Activated T-helper 9 cell treated with anti-CD3 and anti-CD28 coated beads, Interleukin-2, amount 50 U/mL, for 16 hours (primary cell): Measurements from ENCODE around the gene YES1.
"Not testable (repeated sequence)": the region's sequence is repeated elsewhere in the genome, so short reads cannot be mapped to it uniquely, and the experiment has no call there.

ENCODE experiments used
- DNase-seq: peaks from one replicate; pipeline ENCODE4 v3.0.0-alpha.2; 2020; ENCODE audit warnings: low read depth

YES1 gene

GRCh38 chr18:820591-821165 is 8.6 kb upstream of the YES1 start:
- DNase-seq = no peak

- no peak for DNase-seq
These were observed 4.8 kb upstream of the YES1 start for GRCh38 chr18:816869-817268.

DNA sequence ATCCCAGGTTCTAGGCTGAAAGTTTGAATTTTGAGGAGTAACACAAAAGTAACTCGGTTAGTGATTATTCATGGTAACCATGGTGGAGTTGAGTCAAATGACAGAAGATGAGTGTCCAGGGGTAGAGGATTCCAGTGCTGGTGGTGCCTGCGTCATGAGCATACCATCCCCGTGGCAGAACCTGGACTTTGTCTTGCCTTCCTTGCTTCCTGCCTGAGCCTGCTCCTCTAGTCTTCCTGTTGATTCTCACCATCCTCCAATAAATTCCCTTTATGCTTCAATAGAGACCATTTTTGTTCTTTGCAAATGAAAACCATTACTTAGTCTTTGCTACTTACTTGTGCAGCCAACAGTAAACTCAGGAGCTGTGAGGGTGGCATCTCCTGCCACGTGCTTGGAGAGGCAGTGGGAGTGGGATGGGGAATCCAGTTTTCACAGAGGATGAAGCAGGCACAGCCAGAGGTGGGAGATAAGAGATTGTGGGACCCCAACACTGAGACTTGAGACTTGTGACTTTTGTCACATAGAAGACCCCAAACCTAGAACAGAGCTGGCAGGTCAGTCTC is 4.1 kb upstream of the YES1 start:
- no peak for DNase-seq

- DNase-seq = no peak
These were observed 3.3 kb upstream of the YES1 start for GRCh38 chr18:815353-815752.

- DNase-seq = no peak
These were observed 2.5 kb upstream of the YES1 start for GRCh38 chr18:814300-815084.

DNA sequence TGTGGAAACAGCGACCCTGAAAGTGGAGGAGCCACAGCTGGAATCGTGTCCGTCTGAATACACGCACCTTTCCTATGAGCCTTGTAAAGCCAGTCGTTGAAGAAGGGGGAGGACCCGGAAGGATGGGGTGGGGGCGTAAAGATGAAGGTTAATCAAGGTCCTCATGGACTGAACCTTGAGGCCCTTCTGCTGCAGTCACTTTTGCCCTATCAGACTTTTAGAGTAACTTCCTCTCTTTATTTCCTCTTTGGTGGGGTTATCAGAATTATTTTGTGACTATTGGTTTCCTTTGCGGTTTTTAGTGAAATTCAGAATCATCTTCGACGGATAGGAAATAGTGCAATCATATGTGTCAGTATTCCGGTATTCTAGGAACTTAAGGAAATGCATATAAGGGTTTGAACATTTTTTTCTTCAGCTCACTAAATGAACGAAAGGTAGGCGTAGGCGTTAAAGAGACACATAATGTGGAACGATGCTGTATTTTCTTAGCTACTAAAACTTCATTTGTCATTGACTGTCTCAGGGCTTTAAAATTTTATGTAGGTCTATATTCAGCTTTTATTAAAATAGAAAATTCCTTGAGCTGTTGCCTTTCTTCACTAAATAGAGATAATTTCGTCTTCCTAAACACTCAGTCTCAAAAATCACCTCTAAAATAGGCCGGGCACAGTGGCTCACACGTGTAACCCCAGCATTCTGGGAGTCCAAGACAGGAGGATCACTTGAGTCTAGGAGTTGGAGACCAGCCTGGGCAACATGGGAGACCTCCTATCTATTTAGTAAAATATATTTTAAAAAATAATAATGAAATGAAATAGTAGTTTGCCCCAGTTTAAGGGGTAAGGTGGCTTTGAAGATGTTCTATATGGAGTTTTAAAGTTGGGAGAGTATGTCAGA is 1.4 kb upstream of the YES1 start:
- no peak for DNase-seq

DNA sequence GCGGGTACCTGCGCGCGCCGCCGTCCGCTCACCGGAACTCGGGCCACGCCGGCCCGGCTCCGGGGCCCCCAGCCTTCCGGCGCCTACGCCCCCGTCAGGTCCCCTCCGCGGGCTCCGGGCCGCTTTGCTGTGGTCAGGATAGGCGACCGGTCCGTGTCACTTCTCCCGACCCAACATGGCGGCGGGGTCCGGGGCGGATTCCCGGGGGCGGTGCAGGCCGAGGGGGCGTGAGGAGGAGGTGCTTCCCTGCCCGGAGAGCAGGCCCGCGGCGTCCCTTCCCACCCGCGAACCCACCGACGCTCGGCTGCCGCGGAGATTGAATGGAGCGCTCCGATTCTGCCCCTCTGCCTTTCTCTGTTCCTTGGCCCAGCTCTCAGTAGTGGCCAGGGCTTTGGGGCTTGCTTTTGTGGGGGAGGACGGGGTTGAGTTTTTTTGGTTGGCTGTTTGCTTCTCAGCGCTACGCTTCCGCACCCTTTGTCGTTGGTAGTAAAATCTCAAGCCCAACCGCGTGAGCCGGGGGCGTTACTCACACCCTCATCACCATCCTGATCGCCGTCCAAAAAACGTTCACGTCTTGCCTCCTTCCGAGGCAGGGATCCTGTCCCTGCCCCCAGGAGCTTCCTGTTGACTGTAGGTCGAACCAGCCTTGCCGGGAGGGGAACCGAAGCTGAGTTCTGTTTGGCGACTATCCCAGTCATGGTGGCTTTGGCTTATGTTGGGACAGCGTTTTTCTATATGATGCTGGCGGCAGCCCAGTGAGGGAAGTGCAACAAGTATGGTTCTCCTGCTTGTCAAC is 532 bp upstream of the YES1 start:
- DNase-seq = peak; percentile 68

DNA sequence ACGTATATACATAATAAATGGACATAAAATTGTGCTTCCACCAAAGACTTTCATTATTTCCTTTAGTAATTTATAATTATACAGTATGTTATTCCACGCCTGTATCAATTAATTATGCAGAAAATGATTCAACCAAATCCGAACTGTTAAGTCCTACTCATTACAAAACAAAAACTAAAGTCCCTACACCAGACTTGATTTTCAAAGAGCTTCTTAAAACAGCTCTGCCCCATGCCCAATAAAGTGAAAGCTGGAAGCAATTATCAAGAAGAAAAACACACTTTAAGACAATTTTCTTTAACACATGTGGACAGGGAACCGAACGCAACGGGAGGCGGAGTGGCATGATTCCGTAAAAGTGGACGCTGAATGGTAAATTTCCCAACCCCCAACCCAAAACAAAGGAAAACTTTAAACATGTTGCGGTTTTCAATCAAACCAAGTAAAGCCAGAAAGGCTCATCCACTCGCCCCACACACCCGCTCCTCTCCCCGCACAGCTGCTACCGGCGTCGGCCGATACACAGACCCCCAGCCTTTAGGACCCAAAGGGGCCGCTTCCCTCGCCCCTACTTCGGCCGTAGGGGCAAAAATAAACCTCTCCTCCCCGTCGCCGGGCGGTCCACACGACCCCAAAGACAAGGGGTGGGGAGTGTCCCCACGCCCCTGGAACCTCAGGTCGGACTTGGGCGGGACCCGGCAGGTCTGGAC is 705 bp downstream of the YES1 start:
- DNase-seq = no peak

DNA sequence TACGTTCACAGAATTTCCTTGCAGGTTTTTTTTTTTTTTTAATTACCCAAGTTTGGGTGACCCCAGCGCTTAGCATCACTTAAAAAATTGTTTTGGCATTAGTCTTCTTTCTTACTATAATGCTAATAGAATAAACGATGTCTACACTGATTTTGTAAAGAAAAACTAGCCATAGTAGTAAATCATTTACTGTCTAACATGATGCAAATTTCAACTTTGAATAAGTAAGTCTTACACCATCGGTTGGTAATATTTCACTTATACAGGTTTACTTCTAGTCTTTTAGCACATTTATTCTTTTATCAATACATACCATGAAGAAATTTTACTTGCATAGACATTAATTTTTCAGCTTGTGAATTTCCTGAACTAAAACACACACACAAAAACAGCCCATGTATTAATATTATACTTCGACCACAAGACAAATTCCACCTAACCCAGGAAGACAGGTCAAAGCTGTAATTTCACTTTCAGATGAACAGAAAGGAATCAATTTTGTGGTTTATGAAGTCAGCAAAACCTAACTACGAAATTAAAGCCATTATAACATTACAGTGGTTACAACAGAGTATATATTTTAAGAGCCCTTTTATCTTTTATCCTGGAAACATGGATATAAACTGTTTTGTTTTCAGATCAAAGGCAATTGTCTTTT is 1.9 kb downstream of the YES1 start:
- no peak for DNase-seq

- DNase-seq = not testable (repeated sequence)
These were observed 2.8 kb downstream of the YES1 start for GRCh38 chr18:809228-809627.

DNA sequence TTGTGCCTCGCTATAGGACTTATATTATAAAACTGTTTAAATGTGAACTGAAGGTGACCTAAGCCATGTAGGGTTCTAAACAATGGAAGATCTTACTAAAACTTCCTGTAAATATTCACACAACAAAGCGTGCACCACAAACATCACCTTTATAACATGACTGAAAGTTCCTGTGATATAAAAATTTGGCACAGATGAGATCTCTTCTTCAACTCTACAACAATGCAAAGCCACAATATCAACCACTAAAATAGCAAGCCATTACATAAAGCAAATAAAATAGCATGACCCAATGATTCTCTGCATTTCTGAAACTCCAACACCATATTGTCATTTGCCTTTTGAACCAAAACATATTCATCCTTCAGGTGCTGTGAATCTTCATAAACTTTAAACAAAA is 3.5 kb downstream of the YES1 start:
- no peak for DNase-seq

- no peak for DNase-seq
These were observed 4.0 kb downstream of the YES1 start for GRCh38 chr18:808086-808485.

DNA sequence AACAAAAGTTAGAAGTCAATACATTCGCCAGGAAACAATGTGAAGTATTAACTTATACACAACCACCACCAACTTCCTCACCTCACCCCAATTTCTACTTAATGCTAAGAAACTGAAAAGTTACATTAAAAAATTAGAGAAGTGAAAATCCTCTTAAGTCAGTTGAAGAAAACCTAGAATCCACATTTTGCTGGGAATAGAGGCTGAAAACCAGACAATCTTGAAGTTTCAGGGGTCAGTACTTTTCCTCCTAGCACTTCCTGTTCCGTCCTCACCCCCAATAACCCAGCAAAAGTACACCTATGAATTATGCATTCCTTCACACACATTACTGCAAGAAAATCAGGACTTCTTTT is 6.3 kb downstream of the YES1 start:
- DNase-seq = no peak

DNA sequence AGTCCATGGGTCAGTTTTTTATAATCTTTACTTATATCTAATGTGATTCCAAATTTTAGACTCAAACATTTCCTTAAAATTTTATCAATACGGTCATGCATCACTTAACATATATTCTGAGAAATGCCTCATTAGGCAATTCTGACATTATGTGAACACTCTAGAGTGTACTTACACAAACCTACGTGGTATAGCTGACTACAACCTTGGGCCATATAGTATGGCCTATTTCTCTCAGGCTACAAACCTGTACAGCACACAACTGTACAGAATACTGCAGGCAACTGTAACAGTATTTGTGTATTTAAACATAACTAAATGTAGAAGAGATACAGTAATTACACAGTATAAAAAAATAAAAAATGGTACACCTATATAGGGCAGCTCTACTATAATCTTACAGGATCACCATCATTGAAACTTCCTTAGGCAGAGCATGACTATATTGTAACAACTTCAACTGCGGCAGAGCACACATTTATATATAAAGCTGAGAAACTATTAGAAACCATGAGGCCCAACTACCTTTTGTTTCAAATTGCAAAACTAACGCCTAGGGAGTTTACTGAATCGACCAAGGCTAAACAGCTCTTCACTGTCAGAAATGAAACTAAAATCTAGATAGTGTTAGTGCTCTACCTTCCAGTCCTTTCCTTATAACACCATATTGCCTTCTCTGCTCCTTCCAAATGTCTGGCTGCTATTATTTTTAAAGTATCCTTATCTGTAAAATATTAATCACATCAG is 6.9 kb downstream of the YES1 start:
- DNase-seq = no peak

DNA sequence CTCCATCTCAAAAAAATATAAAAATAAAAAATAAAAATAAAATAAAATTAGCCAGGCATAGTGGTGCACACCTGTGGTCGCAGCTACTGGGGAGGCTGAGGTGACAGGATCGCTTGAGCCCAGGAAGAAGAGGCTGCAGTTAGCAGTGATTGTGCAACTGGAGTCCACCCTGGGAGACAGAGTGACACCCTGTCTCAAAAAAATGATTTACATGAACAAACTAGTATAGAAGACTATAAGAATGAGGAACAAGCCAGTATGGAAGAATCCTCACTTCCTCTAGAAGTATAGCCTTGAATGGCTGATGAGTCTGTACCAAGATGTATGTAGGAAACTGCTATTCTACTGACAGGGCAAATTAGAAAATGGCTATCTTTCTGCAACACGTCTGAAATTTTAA is 10.9 kb downstream of the YES1 start:
- no peak for DNase-seq

DNA sequence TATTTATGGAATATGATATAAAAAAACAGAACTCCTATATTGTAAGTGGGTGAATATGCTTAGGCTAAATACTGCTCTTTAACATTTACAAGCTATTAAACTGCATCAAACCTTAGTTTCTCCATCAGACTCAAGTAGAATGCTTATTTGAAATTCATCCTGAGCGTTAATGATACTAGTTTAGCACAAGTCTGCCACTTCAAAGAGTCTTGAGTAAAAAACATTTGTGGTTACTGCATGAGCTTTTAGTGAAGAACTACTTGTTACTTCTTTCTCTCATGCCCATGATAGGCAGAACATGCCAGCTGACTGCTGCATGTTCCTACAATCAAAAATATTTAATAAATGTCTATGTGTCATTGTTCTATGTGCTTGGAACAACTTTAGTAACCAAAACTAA is 12.1 kb downstream of the YES1 start:
- DNase-seq = no peak

DNA sequence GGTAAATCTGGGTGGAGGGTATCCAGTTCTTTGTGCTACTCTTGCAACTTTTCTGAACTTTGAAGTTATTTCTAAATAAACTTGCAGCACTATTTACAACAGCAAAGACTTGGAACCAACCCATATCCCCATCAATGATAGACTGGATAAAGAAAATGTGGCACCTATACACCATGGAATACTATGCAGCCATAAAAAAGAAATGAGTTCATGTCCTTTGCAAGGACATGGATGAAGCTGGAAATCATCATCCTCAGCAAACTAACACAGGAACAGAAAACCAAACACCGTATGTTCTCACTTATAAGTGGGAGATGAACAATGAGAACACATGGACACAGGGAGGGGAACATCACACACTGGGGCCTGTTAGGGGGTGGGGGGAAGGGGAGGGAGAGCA is 16.7 kb downstream of the YES1 start:
- not testable (repeated sequence) for DNase-seq

GRCh38 chr18:789397-789796 is 22.6 kb downstream of the YES1 start:
- no peak for DNase-seq

DNA sequence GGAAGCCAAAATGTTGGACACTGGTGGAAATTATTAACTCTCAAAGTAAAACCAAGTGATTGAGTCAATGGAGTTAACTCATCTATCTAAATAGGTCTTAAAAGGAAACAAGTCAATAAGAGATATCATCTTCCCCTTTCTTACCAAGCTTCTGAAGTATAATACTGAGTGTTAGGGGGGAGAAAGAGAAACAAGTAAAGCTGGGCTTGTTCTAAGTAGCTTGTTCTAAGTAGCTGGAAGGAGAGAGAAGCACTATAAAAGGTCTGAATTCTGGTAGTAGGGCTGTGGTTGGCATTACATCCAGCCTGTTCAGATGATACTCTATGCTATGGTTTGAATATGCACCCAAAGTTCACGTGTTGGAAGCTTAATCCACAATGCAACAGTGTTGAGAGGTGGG is 26.8 kb downstream of the YES1 start:
- DNase-seq = no peak
